GM12891 (cell line): ENCODE measurements around the gene HEYL.

Experiments used
- PAX5 ChIP-seq: IDR thresholded peaks from 2 replicates; pipeline ENCODE4 v1.6.1; 2011; ENCODE audit warnings: low read length, moderate library complexity, mild to moderate bottlenecking; ENCODE audit not compliant: insufficient read depth, severe bottlenecking
- POLR2A ChIP-seq: IDR thresholded peaks from 2 replicates; pipeline ENCODE4 v1.6.1; 2011; ENCODE audit warnings: low read depth, low read length, control low read depth
- POLR2AphosphoS5 ChIP-seq: IDR thresholded peaks from 2 replicates; pipeline ENCODE4 v1.6.1; 2011; ENCODE audit warnings: low read depth, low read length, control low read depth
- POU2F2 ChIP-seq: IDR thresholded peaks from 2 replicates; pipeline ENCODE4 v1.6.1; 2011; ENCODE audit warnings: low read depth, mild to moderate bottlenecking, control low read depth, low read length, moderate library complexity
- SPI1 ChIP-seq: IDR thresholded peaks from 2 replicates; pipeline ENCODE4 v1.6.1; 2011; ENCODE audit warnings: low read depth, low read length, control low read depth
- TAF1 ChIP-seq: IDR thresholded peaks from 2 replicates; pipeline ENCODE4 v1.6.1; 2011; ENCODE audit warnings: low read depth, low read length, control low read depth

DNA sequence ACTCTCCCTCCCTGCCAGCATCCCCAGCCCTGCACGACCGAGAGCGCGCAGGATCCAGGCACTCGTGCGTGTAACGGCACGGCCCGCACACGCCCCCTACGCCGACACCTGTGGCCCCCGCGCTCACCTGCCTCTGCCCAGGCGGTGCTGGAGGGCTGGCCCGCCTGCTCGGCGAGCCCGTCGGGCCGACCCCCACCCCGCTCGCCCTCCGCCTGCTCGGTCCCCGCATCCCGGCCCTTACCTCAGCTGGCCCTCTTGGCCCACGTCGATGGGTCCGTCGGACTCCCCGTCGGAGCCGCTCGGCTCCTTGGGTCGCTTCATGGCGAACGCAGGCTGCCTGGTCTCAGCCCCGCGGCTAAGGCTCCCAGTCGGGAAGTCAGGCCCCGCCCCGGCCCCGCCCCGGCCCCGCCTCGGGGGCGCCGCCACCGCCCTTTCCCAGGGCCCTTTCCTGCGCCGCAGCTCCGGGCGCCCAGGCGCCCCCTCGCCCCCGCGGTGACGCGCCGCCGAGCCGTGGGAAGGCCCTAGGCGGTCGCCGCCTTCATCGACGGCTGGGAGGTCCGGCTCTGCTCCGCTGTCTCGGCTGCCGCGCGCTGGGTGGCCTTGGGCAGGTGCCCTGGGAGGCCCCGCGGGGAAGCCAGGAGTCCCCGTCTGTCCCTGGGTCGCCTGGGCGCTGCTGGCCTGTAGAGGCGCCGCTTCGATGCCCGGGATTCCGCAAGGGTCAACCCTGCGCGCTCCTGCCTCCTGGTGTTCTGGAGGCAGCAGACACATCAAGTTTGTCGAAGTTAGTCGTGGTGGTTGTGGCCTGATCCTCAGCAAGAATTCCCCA, at the start of gene HEYL:
- no peak for TF ChIP-seq POLR2AphosphoS5
- TF ChIP-seq POLR2A, result no peak
- TF ChIP-seq TAF1, result no peak
- no peak for TF ChIP-seq SPI1
- TF ChIP-seq POU2F2, result no peak
- TF ChIP-seq PAX5, result no peak
